Measurements from ENCODE around the gene CD209. TPM values are rescaled to one million over a fixed set of nuclear protein-coding genes. Genes with fewer than 3 reads are reported as not detected.

CD209 gene
- total RNA-seq, 1 donor from 2014 or later: 0.04 TPM

GRCh38 chr19:7784856-7785255, 37.5 kb upstream of the CD209 start:
- Histone ChIP-seq H3K4me3 (ENCODE audit: low read depth, low read length) (no peak overlapping the region), H3K27me3 (ENCODE audit: control insufficient read depth, insufficient read depth, low read length) (peaks cover 39% of the 10 kb centered on the region), H3K36me3 (ENCODE audit: control insufficient read depth, insufficient read depth, low read length) (no peaks in the 10 kb centered on the region)
- TF ChIP-seq, protein P1, sequence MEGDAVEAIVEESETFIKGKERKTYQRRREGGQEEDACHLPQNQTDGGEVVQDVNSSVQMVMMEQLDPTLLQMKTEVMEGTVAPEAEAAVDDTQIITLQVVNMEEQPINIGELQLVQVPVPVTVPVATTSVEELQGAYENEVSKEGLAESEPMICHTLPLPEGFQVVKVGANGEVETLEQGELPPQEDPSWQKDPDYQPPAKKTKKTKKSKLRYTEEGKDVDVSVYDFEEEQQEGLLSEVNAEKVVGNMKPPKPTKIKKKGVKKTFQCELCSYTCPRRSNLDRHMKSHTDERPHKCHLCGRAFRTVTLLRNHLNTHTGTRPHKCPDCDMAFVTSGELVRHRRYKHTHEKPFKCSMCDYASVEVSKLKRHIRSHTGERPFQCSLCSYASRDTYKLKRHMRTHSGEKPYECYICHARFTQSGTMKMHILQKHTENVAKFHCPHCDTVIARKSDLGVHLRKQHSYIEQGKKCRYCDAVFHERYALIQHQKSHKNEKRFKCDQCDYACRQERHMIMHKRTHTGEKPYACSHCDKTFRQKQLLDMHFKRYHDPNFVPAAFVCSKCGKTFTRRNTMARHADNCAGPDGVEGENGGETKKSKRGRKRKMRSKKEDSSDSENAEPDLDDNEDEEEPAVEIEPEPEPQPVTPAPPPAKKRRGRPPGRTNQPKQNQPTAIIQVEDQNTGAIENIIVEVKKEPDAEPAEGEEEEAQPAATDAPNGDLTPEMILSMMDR (IDR thresholded peaks at IDR 0.05; ENCODE audit: insufficient read depth, low read length, poor library complexity, severe bottlenecking): no peak
- no peak for DNase-seq (ENCODE audit: low read depth)

DNA sequence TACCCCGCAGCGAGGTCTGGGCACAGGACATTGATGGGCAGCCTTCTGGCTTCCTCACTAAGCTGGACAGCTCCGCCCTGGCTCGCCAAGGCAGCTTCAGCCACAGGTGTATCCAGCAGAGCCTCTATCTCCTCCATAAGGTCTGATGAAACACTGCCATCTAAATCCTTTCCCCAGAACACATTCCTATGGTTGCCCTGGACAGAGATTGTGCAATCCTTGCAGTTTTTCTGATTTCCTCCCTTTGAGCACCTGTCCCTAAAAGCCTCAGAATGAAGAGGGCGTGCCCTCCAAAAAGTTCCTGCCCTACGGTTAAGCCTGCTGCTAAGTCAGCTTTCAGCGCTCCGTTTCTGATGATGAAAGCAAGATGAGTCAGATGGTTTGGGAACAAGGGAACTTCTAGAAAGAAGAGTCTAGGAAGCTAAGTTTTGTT, 36.7 kb upstream of the CD209 start:
- H3K4me3 ChIP-seq (ENCODE audit: low read depth, low read length): no peak overlapping the region
- peaks cover 31% of the 10 kb centered on the region for H3K27me3 ChIP-seq (ENCODE audit: control insufficient read depth, insufficient read depth, low read length)
- no peaks in the 10 kb centered on the region for H3K36me3 ChIP-seq (ENCODE audit: control insufficient read depth, insufficient read depth, low read length)
- TF ChIP-seq, protein P1 (IDR thresholded peaks at IDR 0.05; ENCODE audit: insufficient read depth, low read length, poor library complexity, severe bottlenecking): no peak
- peak; percentile 23 for DNase-seq (ENCODE audit: low read depth)

DNA sequence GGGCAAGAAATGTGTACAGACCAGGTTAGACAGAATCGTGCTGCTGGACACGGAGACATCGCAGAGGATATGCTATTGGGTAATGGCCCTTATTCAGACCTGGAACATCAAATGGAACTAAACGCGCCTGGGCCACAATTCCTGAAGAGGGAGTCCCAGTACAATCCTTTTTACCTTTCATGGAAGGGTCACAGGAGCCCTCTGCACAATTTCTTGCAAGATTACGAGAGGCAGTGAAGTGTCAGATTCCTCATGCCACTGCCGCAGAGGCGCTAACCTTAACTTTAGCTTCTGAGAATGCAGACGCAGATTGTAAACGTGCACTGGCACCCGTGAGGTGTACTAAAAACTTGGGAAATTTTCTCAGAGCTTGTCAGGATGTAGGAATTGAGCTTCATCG, 33.8 kb upstream of the CD209 start:
- TF ChIP-seq, protein P1 (IDR thresholded peaks at IDR 0.05; ENCODE audit: insufficient read depth, low read length, poor library complexity, severe bottlenecking): no peak
- H3K27me3 ChIP-seq (ENCODE audit: control insufficient read depth, insufficient read depth, low read length): peaks cover 9% of the 10 kb centered on the region
- no peaks in the 10 kb centered on the region for H3K36me3 ChIP-seq (ENCODE audit: control insufficient read depth, insufficient read depth, low read length)
- no peak for DNase-seq (ENCODE audit: low read depth)
- H3K4me3 ChIP-seq (ENCODE audit: low read depth, low read length): no peak overlapping the region

- TF ChIP-seq, protein P1 (IDR thresholded peaks at IDR 0.05; ENCODE audit: insufficient read depth, low read length, poor library complexity, severe bottlenecking): no peak
- no peaks in the 10 kb centered on the region for H3K36me3 ChIP-seq (ENCODE audit: control insufficient read depth, insufficient read depth, low read length)
Observed at GRCh38 chr19:7779631-7780486, 32.5 kb upstream of the CD209 start.

GRCh38 chr19:7778081-7778480, 30.7 kb upstream of the CD209 start:
- H3K36me3 ChIP-seq (ENCODE audit: control insufficient read depth, insufficient read depth, low read length): no peaks in the 10 kb centered on the region
- DNase-seq (ENCODE audit: low read depth): no peak
- no peak overlapping the region for H3K4me3 ChIP-seq (ENCODE audit: low read depth, low read length)
- TF ChIP-seq, protein P1 (IDR thresholded peaks at IDR 0.05; ENCODE audit: insufficient read depth, low read length, poor library complexity, severe bottlenecking): no peak
- H3K27me3 ChIP-seq (ENCODE audit: control insufficient read depth, insufficient read depth, low read length): peaks cover 3% of the 10 kb centered on the region

More at GRCh38 chr19:7779631-7780486, 32.5 kb upstream of the CD209 start:
- Histone ChIP-seq H3K4me3 (ENCODE audit: low read depth, low read length) (no peak overlapping the region), H3K27me3 (ENCODE audit: control insufficient read depth, insufficient read depth, low read length) (peaks cover 9% of the 10 kb centered on the region)
- no peak for DNase-seq (ENCODE audit: low read depth)

Data from kidney epithelial cell (primary cell).